HepG2 (cell line): ENCODE data around the gene CCL7. TPM values are rescaled to one million over a fixed set of nuclear protein-coding genes. Genes with fewer than 3 reads are reported as not detected.

Source experiments
- ATAC-seq: fragments of 200-7000 bp; cut with Tn5 transposase; 3 replicates; pipeline ENCODE4 v1.9.1; 2020; ENCODE audit warnings: mild to moderate bottlenecking, moderate library complexity
- BruUV-seq: library from RNA; stranded (reverse); fragments of 400-500 nt; replicated peaks from 2 replicates; lab custom pipeline; 2021; lab: Mats Ljungman, UMichigan
- CTCF ChIA-PET: fragments of 300-600 bp; formaldehyde crosslinking; extraction: SDS; loops from one replicate; lab custom pipeline; 2021; ENCODE audit warnings: low total read pairs, inconsistent platforms, low intra/inter-chr PET ratio; lab: Yijun Ruan, JAX
- POLR2A ChIA-PET: fragments of 350-600 bp; sonication (Branson Sonifier 250); formaldehyde crosslinking; loops from one replicate; lab custom pipeline; 2020; ENCODE audit warnings: antibody characterized with exemption, inconsistent platforms; lab: Yijun Ruan, JAX
- DNase-seq: peaks from one replicate; pipeline ENCODE4 v3.0.0-alpha.2; 2015; ENCODE audit warnings: low spot score
- FAIRE-seq: peaks from 3 replicates; lab custom pipeline; 2011; peaks lifted over from hg19 to GRCh38; lab: Jason Lieb, UNC
- H2AFZ ChIP-seq: one replicate; pipeline ENCODE4 v1.6.1; 2011; ENCODE audit warnings: low read length, inconsistent platforms
- H3K27ac ChIP-seq: fragments of 300-600 bp; 3 replicates; pipeline ENCODE4 v1.8.0; 2011; ENCODE audit warnings: mixed run types, mild to moderate bottlenecking, mixed read lengths, low read length, inconsistent platforms; ENCODE audit not compliant: insufficient read depth; ENCODE audit errors: extremely low read length
- H3K27me3 ChIP-seq, 2 experiments: fragments of 200-600 bp in 1 of 2; 2 replicates in 1 of 2; 3 replicates in 1 of 2; pipeline versions ENCODE4 v1.6.0 to v1.8.0; 2011; ENCODE audit warnings: low read length in 2 of 2, mild to moderate bottlenecking in 2 of 2, moderate library complexity in 2 of 2, inconsistent platforms in 1 of 2; ENCODE audit not compliant: insufficient read depth in 2 of 2, control insufficient read depth in 1 of 2
- H3K36me3 ChIP-seq, 2 experiments: fragments of 200-600 bp in 1 of 2; replicated peaks in 1 of 2; 2 replicates in 1 of 2; 3 replicates in 1 of 2; pipeline versions ENCODE4 v1.5.1 to v1.8.0; 2011; ENCODE audit warnings: low read length in 2 of 2, inconsistent platforms in 1 of 2; ENCODE audit not compliant: insufficient read depth in 2 of 2, control insufficient read depth in 1 of 2
- H3K4me1 ChIP-seq: 2 replicates; pipeline ENCODE4 v1.5.1; 2012; ENCODE audit warnings: low read length, inconsistent platforms; ENCODE audit not compliant: insufficient read depth
- H3K4me2 ChIP-seq: 2 replicates; pipeline ENCODE4 v1.6.0; 2011; ENCODE audit warnings: low read depth, low read length, inconsistent platforms
- H3K4me3 ChIP-seq, 3 experiments: fragments of 200-600 bp in 1 of 3; sonication (generic), shearing (Covaris generic) in 1 of 3; replicated peaks in 1 of 3; 2 replicates each; pipeline ENCODE4 v1.5.1; 2011 to 2016; ENCODE audit warnings: low read length in 3 of 3, inconsistent platforms in 2 of 3, low read depth in 2 of 3, mild to moderate bottlenecking in 2 of 3, control low read depth in 1 of 3, mixed read lengths in 1 of 3; ENCODE audit not compliant: insufficient read depth in 1 of 3
- H3K79me2 ChIP-seq: one replicate; pipeline ENCODE4 v1.6.1; 2011; ENCODE audit warnings: low read length, inconsistent platforms; ENCODE audit not compliant: insufficient read depth
- H3K9ac ChIP-seq: 2 replicates; pipeline ENCODE4 v1.6.0; 2011; ENCODE audit warnings: mild to moderate bottlenecking, low read depth, low read length, inconsistent platforms; ENCODE audit not compliant: insufficient read depth
- H3K9me3 ChIP-seq: 2 replicates; pipeline ENCODE4 v1.5.1; 2012; ENCODE audit warnings: mild to moderate bottlenecking, low read length
- H4K20me1 ChIP-seq: 2 replicates; pipeline ENCODE4 v1.6.0; 2011; ENCODE audit warnings: inconsistent platforms, mild to moderate bottlenecking, low read length, moderate library complexity; ENCODE audit not compliant: insufficient read depth
- HOXA5 ChIP-seq: sonication (generic); formaldehyde crosslinking; IDR thresholded peaks from 2 replicates; pipeline ENCODE4 v1.4.0; 2020; ENCODE audit warnings: missing genetic modification reagents
- MAZ ChIP-seq, 2 experiments: sonication (generic) in 1 of 2; formaldehyde crosslinking in 1 of 2; IDR thresholded peaks; 2 replicates each; pipeline versions ENCODE4 v1.5.0 to v1.6.1; 2012 to 2020; ENCODE audit warnings: low read depth in 2 of 2, mild to moderate bottlenecking in 2 of 2, borderline replicate concordance in 1 of 2, improper control_type of control experiment in 1 of 2, low read length in 1 of 2, missing genetic modification reagents in 1 of 2, moderate library complexity in 1 of 2
- NFIC ChIP-seq: IDR thresholded peaks from 2 replicates; pipeline ENCODE4 v1.6.1; 2012; ENCODE audit warnings: mild to moderate bottlenecking, low read length, inconsistent platforms
- NFKB2 ChIP-seq: sonication (generic); formaldehyde crosslinking; IDR thresholded peaks from 2 replicates; pipeline ENCODE4 v1.4.0; 2020; ENCODE audit warnings: missing genetic modification reagents, borderline replicate concordance
- NRL ChIP-seq: sonication (generic); formaldehyde crosslinking; IDR thresholded peaks from 2 replicates; pipeline ENCODE4 v1.5.0; 2020; ENCODE audit warnings: missing genetic modification reagents, mild to moderate bottlenecking, moderate library complexity, borderline replicate concordance
- TFE3 ChIP-seq: IDR thresholded peaks from 2 replicates; pipeline ENCODE4 v1.6.1; 2016
- ZNF263 ChIP-seq: sonication (generic); formaldehyde crosslinking; IDR thresholded peaks from 2 replicates; pipeline ENCODE4 v1.4.0; 2020; ENCODE audit warnings: missing genetic modification reagents
- ZNF296 ChIP-seq: sonication (generic); formaldehyde crosslinking; conservative IDR thresholded peaks from 2 replicates; pipeline ENCODE4 v1.5.0; 2020; ENCODE audit warnings: mild to moderate bottlenecking, missing genetic modification reagents
- ZNF362 ChIP-seq: sonication (generic); formaldehyde crosslinking; IDR thresholded peaks from 2 replicates; pipeline ENCODE4 v1.4.0; 2020; ENCODE audit warnings: missing genetic modification reagents, mild to moderate bottlenecking, borderline replicate concordance
- ZNF569 ChIP-seq: sonication (generic); formaldehyde crosslinking; IDR thresholded peaks from 2 replicates; pipeline ENCODE4 v1.5.0; 2020; ENCODE audit warnings: mild to moderate bottlenecking, missing genetic modification reagents, moderate library complexity, borderline replicate concordance
- WGBS: methylation state at CpG from one replicate; pipeline ENCODE4 v1.1.6; 2017; ENCODE audit warnings: low lambda C conversion rate; 5-methylcytosine and 5-hydroxymethylcytosine counted together
- in situ Hi-C: cut with HindIII; loops from 2 replicates; pipeline ENCODE4 v1.10.0; 2017; ENCODE audit warnings: low pct_unique_long_range_greater_than_20kb; ENCODE audit not compliant: extremely low pct_ligation_motif_present
- intact Hi-C: fragments of 100-400 bp; cut with micrococcal nuclease; formaldehyde crosslinking; loops from one replicate; pipeline ENCODE4 v1.10.0; 2022; ENCODE audit not compliant: unreplicated experiment
- polyA plus RNA-seq, 8 experiments: library from polyadenylated mRNA; depleted of rRNA in 3 of 8; stranded (reverse) in 7 of 8; unstranded in 1 of 8; fragments of >200 nt; fragmentation: Illumina TruSeq in 4 of 8; extraction: Trizol in 4 of 8; gene quantifications; 2 replicates each; pipeline versions ENCODE4 v1.2.1 to v1.2.3, GENCODE V29; 2011 to 2016; ENCODE audit warnings: low read depth in 4 of 8, missing spikeins in 1 of 8, mixed read lengths in 1 of 8; ENCODE audit not compliant: insufficient read depth in 1 of 8
- total RNA-seq, 5 experiments: library from RNA; depleted of rRNA; stranded (reverse); fragments of >200 nt; fragmentation: Illumina TruSeq; extraction: Trizol; gene quantifications; 2 replicates each; pipeline ENCODE4 v1.2.3, GENCODE V29; 2016; ENCODE audit warnings: low read depth in 1 of 5
- TF ChIP-seq, protein P1 (sequence below): sonication (generic); formaldehyde crosslinking; IDR thresholded peaks from 2 replicates; pipeline ENCODE4 v1.5.0; 2020; ENCODE audit warnings: mild to moderate bottlenecking, missing genetic modification reagents

CCL7 gene
- total and polyA plus RNA-seq, 2 of the 13 experiments (the other 11 are each of a cell fraction or from before 2014, with no cell fraction given), result not detected

DNA sequence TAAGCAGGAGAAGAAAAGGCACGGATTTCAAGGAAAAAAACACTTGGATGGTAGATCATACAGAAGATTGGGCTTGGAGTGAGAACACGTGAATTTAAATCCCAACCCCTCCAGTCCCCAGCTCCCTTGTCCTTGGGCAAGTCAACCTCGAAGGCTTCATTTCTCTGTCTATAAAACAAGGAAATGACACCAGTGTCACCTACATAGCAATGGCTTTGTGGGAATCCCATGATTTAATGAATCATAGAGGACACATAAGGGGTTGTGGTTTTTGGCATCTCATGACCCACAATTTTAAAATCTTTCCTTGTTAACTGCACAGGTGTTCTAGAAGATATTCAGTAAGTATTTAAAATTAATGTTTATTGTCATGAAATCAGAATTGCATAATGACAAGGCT, 23.1 kb upstream of the CCL7 start (continued):
- no peak for TF ChIP-seq TFE3
- no peak for TF ChIP-seq NRL (CRISPR knock-in tag)
- TF ChIP-seq, protein P1, sequence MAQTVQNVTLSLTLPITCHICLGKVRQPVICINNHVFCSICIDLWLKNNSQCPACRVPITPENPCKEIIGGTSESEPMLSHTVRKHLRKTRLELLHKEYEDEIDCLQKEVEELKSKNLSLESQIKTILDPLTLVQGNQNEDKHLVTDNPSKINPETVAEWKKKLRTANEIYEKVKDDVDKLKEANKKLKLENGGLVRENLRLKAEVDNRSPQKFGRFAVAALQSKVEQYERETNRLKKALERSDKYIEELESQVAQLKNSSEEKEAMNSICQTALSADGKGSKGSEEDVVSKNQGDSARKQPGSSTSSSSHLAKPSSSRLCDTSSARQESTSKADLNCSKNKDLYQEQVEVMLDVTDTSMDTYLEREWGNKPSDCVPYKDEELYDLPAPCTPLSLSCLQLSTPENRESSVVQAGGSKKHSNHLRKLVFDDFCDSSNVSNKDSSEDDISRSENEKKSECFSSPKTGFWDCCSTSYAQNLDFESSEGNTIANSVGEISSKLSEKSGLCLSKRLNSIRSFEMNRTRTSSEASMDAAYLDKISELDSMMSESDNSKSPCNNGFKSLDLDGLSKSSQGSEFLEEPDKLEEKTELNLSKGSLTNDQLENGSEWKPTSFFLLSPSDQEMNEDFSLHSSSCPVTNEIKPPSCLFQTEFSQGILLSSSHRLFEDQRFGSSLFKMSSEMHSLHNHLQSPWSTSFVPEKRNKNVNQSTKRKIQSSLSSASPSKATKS (CRISPR knock-in tag), result no peak
- TF ChIP-seq MAZ (IDR thresholded peaks at IDR 0.05; ENCODE audit: borderline replicate concordance, low read depth, low read length), result no peak
- TF ChIP-seq MAZ (CRISPR knock-in tag; IDR thresholded peaks at IDR 0.05; ENCODE audit: low read depth), result no peak

DNA sequence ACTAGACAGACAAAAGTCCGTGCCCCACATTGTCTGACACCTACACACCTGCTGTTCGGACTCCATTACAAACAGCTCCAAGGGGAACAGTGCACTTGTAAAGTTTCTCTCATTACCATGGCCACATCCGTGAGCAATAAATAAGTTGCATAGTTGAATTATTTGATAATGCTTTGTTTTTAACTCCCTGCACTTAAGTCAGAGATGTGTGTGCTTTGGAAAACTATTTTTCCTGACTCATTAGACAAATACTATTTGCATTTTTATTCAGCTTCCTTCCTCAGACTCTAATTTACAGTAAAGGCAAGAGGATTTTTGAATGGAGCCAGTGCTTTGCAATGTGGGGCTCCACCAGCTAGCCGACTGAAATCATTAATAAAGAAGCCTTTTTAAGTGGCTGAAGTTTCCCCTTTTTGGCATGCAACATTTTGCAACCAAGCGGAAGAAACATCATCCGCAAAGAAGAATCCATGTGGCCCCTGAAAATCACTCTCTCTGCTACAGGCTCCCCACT, 21.5 kb upstream of the CCL7 start:
- H3K4me2 ChIP-seq, result no peak overlapping the region
- H3K4me1 ChIP-seq, result no peaks in the 10 kb centered on the region
- ChIA-PET POLR2A (no interaction called here), CTCF (no interaction called here)
- no peaks in the 10 kb centered on the region for H3K79me2 ChIP-seq
- DNase-seq (no peak), FAIRE-seq (no peak), ATAC-seq (no peak)
- WGBS, result 39% methylated on average over 6 of the region's 6 CpGs
- BruUV-seq, result no TSS peak
- in situ Hi-C loops (no loop called here), intact Hi-C loops (no loop called here)
- H3K9ac ChIP-seq, result no peak overlapping the region
- TF ChIP-seq HOXA5 (CRISPR knock-in tag) (no peak), NFKB2 (no peak), NFIC (no peak), ZNF263 (CRISPR knock-in tag) (no peak), ZNF362 (CRISPR knock-in tag) (no peak), ZNF569 (no peak), ZNF296 (CRISPR knock-in tag) (no peak)
- H3K9me3 ChIP-seq, result no peaks in the 10 kb centered on the region
- H3K27me3 ChIP-seq, result no peaks in the 10 kb centered on the region; a peak in 1 of 5 replicates
- H3K27ac ChIP-seq, result no peak overlapping the region
- no peak overlapping the region for H3K4me3 ChIP-seq
- no peaks in the 10 kb centered on the region for H4K20me1 ChIP-seq
- H2AFZ ChIP-seq, result no peak overlapping the region
- no peaks in the 10 kb centered on the region for H3K36me3 ChIP-seq
